ENCODE data around the gene PHF21A. TPM values are rescaled to one million over a fixed set of nuclear protein-coding genes. Genes with fewer than 3 reads are reported as not detected.

PHF21A gene
- total and polyA plus RNA-seq, 12 donors: 9.6 to 48.0 (median 35.9) TPM

GRCh38 chr11:46003572-46003971 lies 117.7 kb downstream of the PHF21A start:
- no peaks in the 10 kb centered on the region for H3K9me3 ChIP-seq
- intact Hi-C loops (cut with DNase I): loop anchor here in 6 of 10 donors (5.0 to 10.0 kb wide), 4 partner anchors 36 to 159 kb away; partner anchors contain the start of gene CRY2 (in 1 of the 6)
- TF ChIP-seq CTCF (IDR thresholded peaks at IDR 0.05): no peak
- H3K27ac ChIP-seq: no peak overlapping the region
- DNase-seq: no peak
- 77 to 82% methylated on average over 2 of the region's 2 CpGs for WGBS, 2 donors
- H3K4me1 ChIP-seq: peaks cover 0 to 32% (median 17%) of the 10 kb centered on the region in 9 donors
- no peaks in the 10 kb centered on the region for H3K27me3 ChIP-seq
- peaks cover 0 to 5% (median 0%) of the 10 kb centered on the region in 9 donors for H3K36me3 ChIP-seq
- H3K4me3 ChIP-seq: no peak overlapping the region
- peak in 3 of 8 donors; percentile 30 to 46 (median 31) for ATAC-seq

GRCh38 chr11:46002189-46002588 lies 119.1 kb downstream of the PHF21A start:
- Histone ChIP-seq H3K9me3 (no peaks in the 10 kb centered on the region), H3K36me3 (peaks cover 0 to 5% (median 0%) of the 10 kb centered on the region in 9 donors), H3K27ac (no peak overlapping the region), H3K4me3 (no peak overlapping the region), H3K27me3 (no peaks in the 10 kb centered on the region), H3K4me1 (peaks cover 0 to 40% (median 17%) of the 10 kb centered on the region in 9 donors)
- ATAC-seq: no peak
- TF ChIP-seq CTCF (IDR thresholded peaks at IDR 0.05): no peak
- intact Hi-C loops (cut with DNase I): loop anchor here in 6 of 10 donors (5.0 to 10.0 kb wide), 4 partner anchors 35 to 157 kb away; partner anchors contain the start of gene CRY2 (in 1 of the 6)
- DNase-seq: no peak

- Histone ChIP-seq H3K36me3 (peaks cover 0 to 5% (median 0%) of the 10 kb centered on the region in 9 donors), H3K9me3 (no peaks in the 10 kb centered on the region), H3K4me1 (peaks cover 2 to 43% (median 18%) of the 10 kb centered on the region in 9 donors), H3K27ac (no peak overlapping the region), H3K4me3 (no peak overlapping the region), H3K27me3 (no peaks in the 10 kb centered on the region)
- TF ChIP-seq CTCF (IDR thresholded peaks at IDR 0.05): no peak
- WGBS, 2 donors: 62 to 72% methylated on average over 3 of the region's 3 CpGs
- DNase-seq: no peak
- intact Hi-C loops (cut with DNase I): loop anchor here in 6 of 10 donors (5.0 to 10.0 kb wide), 4 partner anchors 34 to 157 kb away; partner anchors contain the start of gene CRY2 (in 1 of the 6)
- ATAC-seq: no peak
Measured at GRCh38 chr11:46001448-46001914, 119.8 kb downstream of the PHF21A start.

GRCh38 chr11:45997599-45997998 lies 123.7 kb downstream of the PHF21A start:
- no peak for ATAC-seq
- Histone ChIP-seq H3K4me3 (no peak overlapping the region), H3K9me3 (no peaks in the 10 kb centered on the region), H3K27me3 (no peaks in the 10 kb centered on the region), H3K27ac (no peak overlapping the region), H3K36me3 (peaks cover 0 to 5% (median 0%) of the 10 kb centered on the region in 9 donors), H3K4me1 (peaks cover 8 to 59% (median 36%) of the 10 kb centered on the region in 9 donors)
- no peak for DNase-seq
- 46 to 65% methylated on average over 4 of the region's 4 CpGs for WGBS, 2 donors
- intact Hi-C loops (cut with DNase I): no loop called here
- TF ChIP-seq CTCF (IDR thresholded peaks at IDR 0.05): no peak

Data from heart right ventricle (tissue), 16 donors.